Right renal pelvis (tissue), 4 donors: ENCODE results near the gene CDKN1C. TPM values are rescaled to one million over a fixed set of nuclear protein-coding genes. Genes with fewer than 3 reads are reported as not detected.

Source experiments
- DNase-seq, 4 donors: peaks; one replicate each; pipeline ENCODE4 v3.0.0-alpha.2; 2013; ENCODE audit warnings: low read depth in 4 of 4, low spot score in 3 of 4, missing footprints in 1 of 4
- polyA plus RNA-seq, 4 donors: library from polyadenylated mRNA; unstranded; fragments of 120-200 nt; gene quantifications; one replicate each; pipeline ENCODE4 v1.2.1, GENCODE V29; 2013; ENCODE audit not compliant: insufficient read length in 4 of 4

The CDKN1C gene
- polyA plus RNA-seq, 4 donors, result 115 to 166 (median 134) TPM

- no peak for DNase-seq
Observed at GRCh38 chr11:2923446-2924375, 38.1 kb upstream of the CDKN1C start.

GRCh38 chr11:2922655-2923054, 37.1 kb upstream of the CDKN1C start:
- DNase-seq, result no peak

GRCh38 chr11:2921742-2922493, 36.3 kb upstream of the CDKN1C start:
- no peak for DNase-seq

- DNase-seq, result no peak
Observed at GRCh38 chr11:2921261-2921660, 35.7 kb upstream of the CDKN1C start.

- no peak for DNase-seq
Observed at GRCh38 chr11:2920343-2920742, 34.8 kb upstream of the CDKN1C start.

- no peak for DNase-seq
Observed at GRCh38 chr11:2919837-2920236, 34.3 kb upstream of the CDKN1C start.

- DNase-seq, result no peak
Observed at GRCh38 chr11:2919188-2919587, 33.6 kb upstream of the CDKN1C start.

GRCh38 chr11:2917842-2918490, 32.4 kb upstream of the CDKN1C start:
- no peak for DNase-seq

GRCh38 chr11:2916892-2917645, 31.5 kb upstream of the CDKN1C start:
- no peak for DNase-seq

GRCh38 chr11:2916114-2916891, 30.7 kb upstream of the CDKN1C start:
- DNase-seq, result no peak

- no peak for DNase-seq
Observed at GRCh38 chr11:2915473-2915872, 29.9 kb upstream of the CDKN1C start.

- no peak for DNase-seq
Observed at GRCh38 chr11:2914455-2915195, 29.1 kb upstream of the CDKN1C start.

- DNase-seq, result no peak
Observed at GRCh38 chr11:2913776-2914175, 28.2 kb upstream of the CDKN1C start.

GRCh38 chr11:2913019-2913431, 27.4 kb upstream of the CDKN1C start:
- DNase-seq, result no peak

GRCh38 chr11:2912498-2912897, 26.9 kb upstream of the CDKN1C start:
- DNase-seq, result peak in 1 of 4 donors; percentile 51

- DNase-seq, result no peak
Observed at GRCh38 chr11:2911785-2912391, 26.3 kb upstream of the CDKN1C start.

- DNase-seq, result no peak
Observed at GRCh38 chr11:2911088-2911784, 25.7 kb upstream of the CDKN1C start.

- no peak for DNase-seq
Observed at GRCh38 chr11:2910401-2910955, 24.9 kb upstream of the CDKN1C start.
